HUES6 (cell line): ENCODE results near the gene FOXD1.

Experiments used
- H3K27ac ChIP-seq: 2 replicates; pipeline ENCODE4 v1.7.0; 2013; ENCODE audit warnings: low read depth, mild to moderate bottlenecking, low read length, inconsistent platforms
- H3K27me3 ChIP-seq: 2 replicates; pipeline ENCODE4 v1.6.1; 2013; ENCODE audit warnings: low read length; ENCODE audit not compliant: control insufficient read depth, insufficient read depth
- H3K36me3 ChIP-seq: 2 replicates; pipeline ENCODE4 v1.6.1; 2013; ENCODE audit warnings: low read length; ENCODE audit not compliant: control insufficient read depth, insufficient read depth
- H3K4me1 ChIP-seq: 2 replicates; pipeline ENCODE4 v1.6.1; 2013; ENCODE audit warnings: low read length; ENCODE audit not compliant: control insufficient read depth, insufficient read depth
- H3K4me3 ChIP-seq: 2 replicates; pipeline ENCODE4 v1.5.1; 2013; ENCODE audit warnings: low read depth, low read length
- H3K9ac ChIP-seq: one replicate; pipeline ENCODE4 v1.6.1; 2013; ENCODE audit warnings: mild to moderate bottlenecking, low read length
- H3K9me3 ChIP-seq: 2 replicates; pipeline ENCODE4 v1.6.1; 2013; ENCODE audit warnings: low read depth, low read length; ENCODE audit not compliant: control insufficient read depth, insufficient read depth

The FOXD1 gene

DNA sequence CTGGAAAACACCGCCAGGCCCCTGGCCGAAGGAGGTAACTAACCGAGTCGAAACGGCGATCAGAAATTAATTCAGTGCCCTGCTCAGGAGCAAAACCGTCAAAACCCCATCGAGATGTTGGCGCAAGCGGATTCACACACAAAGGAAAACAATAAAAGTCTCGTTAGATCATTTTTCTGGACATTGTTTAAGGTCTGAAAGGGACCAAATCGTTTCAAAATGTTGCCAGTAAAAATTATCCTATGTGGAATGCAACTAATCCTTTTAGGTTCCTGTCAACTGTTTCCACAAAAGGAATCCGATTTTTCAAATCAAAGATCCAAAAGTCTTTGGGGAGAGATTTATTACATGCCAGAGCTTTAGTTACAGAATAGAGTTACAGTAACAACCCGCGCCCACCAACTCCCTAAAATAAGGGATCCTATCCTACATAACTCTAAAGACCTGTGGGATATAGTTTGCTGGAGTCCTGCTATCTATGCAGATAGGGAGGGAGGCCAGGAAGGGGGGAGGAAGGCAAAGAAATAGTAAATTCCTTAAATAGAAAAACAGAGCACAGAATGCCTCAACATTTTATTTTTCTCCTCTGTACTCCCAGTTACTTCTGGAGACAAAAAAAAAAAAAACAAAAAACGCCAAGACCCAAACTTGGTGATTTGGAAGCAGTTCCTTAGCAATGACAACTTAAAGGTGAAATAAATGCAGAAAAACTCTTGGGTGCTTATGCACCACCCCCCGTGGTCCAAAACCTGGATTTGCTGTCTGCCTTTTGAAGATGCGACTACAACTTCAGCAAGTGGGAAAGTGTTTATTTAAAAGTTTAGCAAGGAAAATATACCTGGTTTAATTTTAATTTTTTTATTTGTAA lies 10.6 kb downstream of the FOXD1 start:
- H3K4me1 ChIP-seq: peaks cover 21% of the 10 kb centered on the region
- H3K27ac ChIP-seq: no peak overlapping the region
- H3K9me3 ChIP-seq: no peaks in the 10 kb centered on the region
- H3K9ac ChIP-seq: peak overlapping the region; percentile 65
- no peaks in the 10 kb centered on the region for H3K36me3 ChIP-seq
- peaks cover 99% of the 10 kb centered on the region for H3K27me3 ChIP-seq
- peak overlapping the region; percentile 63 for H3K4me3 ChIP-seq

DNA sequence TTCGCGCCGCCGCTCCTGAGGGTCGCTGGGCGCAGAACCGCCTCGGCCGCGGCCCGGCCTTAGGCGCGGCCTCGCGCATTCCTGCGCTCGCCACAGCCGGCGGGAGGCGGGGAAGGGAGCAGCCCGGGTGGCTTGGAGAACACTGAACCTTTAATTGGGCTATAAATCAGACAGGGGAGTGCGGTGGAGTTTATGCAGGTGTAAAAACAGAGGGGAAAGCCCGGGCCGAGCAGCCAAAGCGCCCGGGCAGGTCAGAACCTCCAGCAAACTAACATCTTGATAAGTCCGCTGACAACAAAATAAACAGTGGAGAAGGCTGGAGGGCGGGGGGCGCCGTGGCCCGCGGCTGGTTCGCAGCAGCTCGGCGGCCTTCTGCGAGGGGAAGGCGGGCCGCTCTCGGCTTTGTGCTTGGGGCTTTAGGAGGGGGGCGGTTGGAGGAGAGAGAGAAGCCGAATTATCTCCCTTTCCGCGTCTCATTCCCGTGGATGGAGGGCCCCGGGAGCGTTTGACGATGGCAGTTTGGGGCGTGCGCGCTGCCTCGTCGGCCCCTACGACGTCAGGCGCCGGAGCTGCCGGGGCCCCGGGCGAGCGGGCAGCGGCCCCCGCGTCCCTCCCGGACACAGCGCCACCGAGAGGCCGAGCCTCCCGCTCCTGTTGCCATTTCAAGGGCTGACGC lies 11.3 kb downstream of the FOXD1 start:
- Histone ChIP-seq H3K36me3 (no peaks in the 10 kb centered on the region), H3K9ac (peak overlapping the region; percentile 78), H3K27ac (peak overlapping the region; percentile 29; the same call in 1 of the 2 replicates), H3K27me3 (peaks cover 97% of the 10 kb centered on the region), H3K4me3 (peak overlapping the region; percentile 63), H3K4me1 (peaks cover 21% of the 10 kb centered on the region), H3K9me3 (no peaks in the 10 kb centered on the region)

DNA sequence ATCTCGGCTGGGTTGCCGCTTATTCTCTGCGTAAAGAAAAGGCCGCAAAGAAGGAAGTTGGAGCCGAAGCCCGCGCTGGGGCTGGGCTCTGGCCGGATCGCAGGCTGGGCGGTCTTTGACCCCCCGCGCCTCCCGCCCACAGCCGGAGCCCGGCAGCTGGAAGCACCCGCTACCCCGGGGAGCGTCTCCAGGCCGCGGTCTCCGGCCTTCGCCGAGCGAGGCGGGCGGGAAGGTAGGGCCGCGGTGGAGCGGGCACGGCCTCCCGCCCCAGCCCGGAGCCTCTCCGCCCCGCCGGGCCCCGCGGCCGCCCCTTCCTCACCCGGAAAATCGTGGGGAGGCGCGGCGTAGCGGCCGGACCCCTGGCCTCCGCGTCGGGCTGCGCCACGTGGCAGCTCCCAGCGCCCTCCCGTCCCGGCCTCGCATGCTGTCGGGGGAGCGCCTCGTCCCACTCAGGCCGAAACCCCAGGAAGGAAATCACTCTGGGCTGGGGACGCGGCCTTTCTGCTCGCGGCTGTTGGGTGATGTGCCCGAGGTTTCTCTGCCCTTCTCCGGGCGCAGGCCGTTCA lies 12.0 kb downstream of the FOXD1 start:
- H3K36me3 ChIP-seq: no peaks in the 10 kb centered on the region
- H3K4me1 ChIP-seq: peaks cover 21% of the 10 kb centered on the region
- no peak overlapping the region for H3K27ac ChIP-seq
- peak overlapping the region; percentile 63 for H3K4me3 ChIP-seq
- H3K9ac ChIP-seq: peak overlapping the region; percentile 78
- no peaks in the 10 kb centered on the region for H3K9me3 ChIP-seq
- peaks cover 94% of the 10 kb centered on the region for H3K27me3 ChIP-seq

DNA sequence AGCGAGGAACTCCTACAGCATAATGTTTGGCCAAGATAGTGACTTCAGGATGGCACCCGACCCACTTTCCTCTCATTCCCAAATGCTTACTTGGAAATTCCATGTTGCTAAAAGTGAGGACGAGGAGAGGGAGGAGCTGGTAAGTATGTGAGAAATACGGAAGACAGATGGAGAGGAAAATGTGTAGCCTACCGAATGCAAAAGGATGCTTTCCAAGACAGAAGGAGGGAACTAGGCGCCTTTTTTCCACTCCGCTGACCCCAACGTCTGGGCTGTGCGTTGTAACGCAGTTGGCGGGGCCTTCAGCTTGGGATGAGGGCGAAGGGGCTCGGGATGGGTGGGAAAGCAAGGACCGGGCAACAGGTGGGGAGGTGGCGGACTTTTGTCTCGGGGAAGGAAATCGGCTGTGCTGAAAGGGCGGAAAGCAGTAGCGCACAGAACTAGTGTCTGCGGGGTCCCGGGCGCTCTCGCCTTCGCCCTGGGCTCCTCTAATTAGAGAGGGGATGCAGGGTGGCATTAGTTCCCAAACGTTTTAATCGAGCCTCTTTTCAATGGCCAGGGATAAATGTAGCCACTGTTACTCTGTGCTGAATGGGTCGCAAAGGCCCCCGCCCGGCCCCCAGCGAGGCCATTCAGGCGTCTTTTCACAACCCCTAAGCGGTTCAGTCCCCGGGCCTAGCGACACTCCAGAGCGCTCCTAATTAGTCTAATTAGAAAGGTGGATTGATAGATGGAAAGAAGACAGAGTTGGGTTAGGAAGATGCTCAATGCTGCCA lies 12.6 kb downstream of the FOXD1 start:
- Histone ChIP-seq H3K4me1 (peaks cover 21% of the 10 kb centered on the region), H3K4me3 (peak overlapping the region; percentile 63), H3K36me3 (no peaks in the 10 kb centered on the region), H3K9me3 (no peaks in the 10 kb centered on the region), H3K9ac (peak overlapping the region; percentile 78), H3K27ac (no peak overlapping the region), H3K27me3 (peaks cover 87% of the 10 kb centered on the region)

DNA sequence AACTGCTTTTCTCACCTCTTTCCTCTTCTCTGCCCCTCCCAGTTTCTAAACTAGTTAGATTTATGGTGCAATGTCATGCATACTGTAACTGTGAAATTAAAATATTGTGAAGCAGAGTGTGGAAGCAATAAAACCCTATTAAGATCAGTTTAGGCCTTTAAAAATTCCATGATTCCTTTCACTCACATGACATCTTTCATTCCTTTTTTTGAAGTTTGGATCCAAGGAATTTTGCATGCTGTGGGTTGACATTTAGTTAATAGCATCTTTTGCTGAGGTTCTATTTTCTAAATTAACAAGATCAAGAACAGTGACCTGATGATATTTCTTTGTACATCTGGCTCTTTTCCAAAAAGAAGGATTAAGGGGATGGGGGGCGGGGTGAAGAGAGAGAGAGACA lies 13.7 kb downstream of the FOXD1 start:
- Histone ChIP-seq H3K4me1 (peaks cover 21% of the 10 kb centered on the region), H3K9me3 (no peaks in the 10 kb centered on the region), H3K9ac (no peak overlapping the region), H3K36me3 (no peaks in the 10 kb centered on the region), H3K27me3 (peaks cover 81% of the 10 kb centered on the region), H3K27ac (no peak overlapping the region), H3K4me3 (no peak overlapping the region)

DNA sequence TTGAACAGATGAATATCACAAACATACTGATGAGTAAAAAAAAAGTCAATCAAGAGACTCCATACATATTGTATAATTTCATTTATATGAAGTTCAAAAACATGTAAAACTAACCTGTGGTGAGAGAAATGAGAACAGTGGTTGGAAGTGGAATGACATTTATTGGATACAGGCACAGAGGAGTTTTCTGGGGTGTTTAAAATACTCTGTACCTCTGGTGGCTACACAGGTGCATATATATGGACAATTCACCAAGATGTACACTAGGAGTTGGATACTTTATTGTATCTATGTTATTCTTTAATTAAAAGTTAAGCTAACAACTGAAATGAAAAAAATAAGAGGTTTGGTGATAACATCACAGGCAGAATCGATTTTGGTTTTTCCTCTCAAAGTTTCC lies 14.1 kb downstream of the FOXD1 start:
- no peak overlapping the region for H3K27ac ChIP-seq
- no peaks in the 10 kb centered on the region for H3K9me3 ChIP-seq
- no peak overlapping the region for H3K9ac ChIP-seq
- peaks cover 77% of the 10 kb centered on the region for H3K27me3 ChIP-seq
- H3K36me3 ChIP-seq: no peaks in the 10 kb centered on the region
- no peak overlapping the region for H3K4me3 ChIP-seq
- H3K4me1 ChIP-seq: peaks cover 21% of the 10 kb centered on the region

DNA sequence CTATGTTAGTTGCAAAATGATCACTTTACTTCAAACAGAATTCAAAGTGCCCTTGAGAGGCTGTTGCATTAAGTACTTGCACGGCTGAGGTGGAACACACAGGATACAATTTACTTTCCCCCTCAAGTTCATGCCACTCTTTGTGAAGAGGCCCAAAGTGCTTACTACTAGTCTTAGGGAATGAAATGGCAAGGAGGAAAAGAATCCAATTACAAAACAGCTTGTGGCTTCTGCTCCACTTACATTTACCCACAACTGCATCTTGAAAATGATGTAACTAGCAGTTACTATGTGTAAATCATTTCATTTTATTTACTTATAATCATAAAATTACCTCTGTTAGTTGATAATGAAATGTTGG lies 14.6 kb downstream of the FOXD1 start:
- Histone ChIP-seq H3K36me3 (no peaks in the 10 kb centered on the region), H3K27ac (no peak overlapping the region), H3K4me1 (peaks cover 21% of the 10 kb centered on the region), H3K27me3 (peaks cover 72% of the 10 kb centered on the region), H3K4me3 (no peak overlapping the region), H3K9me3 (no peaks in the 10 kb centered on the region), H3K9ac (no peak overlapping the region)

DNA sequence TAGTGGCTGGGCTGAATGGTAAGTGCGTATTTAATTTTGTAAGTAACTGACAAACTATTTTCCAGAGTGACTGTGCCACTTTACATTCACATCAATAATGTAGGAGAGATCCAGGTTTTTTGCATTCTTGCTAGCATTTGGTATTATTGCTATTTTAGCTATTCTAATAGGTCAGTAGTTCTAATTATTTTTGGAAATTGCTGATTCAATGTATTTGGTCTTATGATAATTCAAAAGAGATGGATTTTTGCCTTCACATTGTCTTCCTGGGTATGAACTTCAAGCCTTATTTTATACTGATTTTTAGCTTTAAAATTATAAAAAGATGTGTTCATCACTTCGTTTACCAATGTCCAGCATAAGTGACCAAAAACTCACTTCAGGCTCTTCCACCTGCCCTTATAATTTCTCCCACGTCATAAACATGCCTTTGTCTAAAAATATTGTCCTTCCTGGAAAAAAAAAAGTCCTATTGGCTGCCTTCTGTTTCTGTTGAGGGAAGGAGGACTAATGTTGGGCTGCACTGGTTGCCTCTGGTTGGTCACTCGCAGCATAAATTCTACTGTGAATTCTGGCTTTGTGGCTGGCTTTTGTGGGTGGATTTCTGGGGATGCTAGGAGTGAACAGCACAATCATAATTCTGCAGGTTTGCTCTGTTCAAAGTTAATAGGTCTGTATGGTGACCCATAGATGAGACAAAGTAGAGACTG lies 15.2 kb downstream of the FOXD1 start:
- H3K27ac ChIP-seq: no peak overlapping the region
- H3K9ac ChIP-seq: no peak overlapping the region
- H3K4me3 ChIP-seq: no peak overlapping the region
- H3K9me3 ChIP-seq: no peaks in the 10 kb centered on the region
- H3K36me3 ChIP-seq: no peaks in the 10 kb centered on the region
- H3K27me3 ChIP-seq: peaks cover 66% of the 10 kb centered on the region
- H3K4me1 ChIP-seq: peaks cover 17% of the 10 kb centered on the region

DNA sequence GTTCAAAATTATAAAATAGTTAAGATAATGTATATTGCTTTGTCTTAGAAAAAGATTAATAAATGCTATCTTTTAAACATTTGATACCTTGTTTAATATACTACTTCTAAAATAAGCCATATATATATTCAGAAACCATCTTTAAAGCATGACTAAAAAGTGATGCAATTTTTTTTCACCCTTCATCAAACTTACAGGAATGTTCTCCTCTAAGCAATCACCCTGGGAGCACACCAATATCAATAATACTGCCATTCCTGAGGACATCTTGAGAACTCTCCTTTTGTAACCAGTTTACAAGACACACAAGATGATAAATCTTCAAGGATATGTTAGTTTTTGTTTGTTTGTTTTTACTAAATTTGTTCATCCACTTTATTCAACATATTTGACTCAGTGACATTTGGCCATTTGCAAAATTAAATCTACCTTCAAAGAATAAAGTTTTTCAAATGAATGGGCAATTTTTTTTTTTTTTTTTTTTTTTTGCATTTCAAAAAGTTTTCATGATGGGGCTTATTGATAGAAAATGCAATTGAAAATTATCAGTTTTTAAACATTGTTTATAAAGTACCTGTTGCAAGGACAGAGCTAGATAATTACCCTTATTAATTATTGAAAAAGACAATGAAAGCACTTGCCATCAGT lies 17.2 kb downstream of the FOXD1 start:
- H3K4me1 ChIP-seq: peaks cover 9% of the 10 kb centered on the region
- no peak overlapping the region for H3K9ac ChIP-seq
- H3K4me3 ChIP-seq: no peak overlapping the region
- H3K36me3 ChIP-seq: no peaks in the 10 kb centered on the region
- peaks cover 51% of the 10 kb centered on the region for H3K27me3 ChIP-seq
- no peak overlapping the region for H3K27ac ChIP-seq
- no peaks in the 10 kb centered on the region for H3K9me3 ChIP-seq

DNA sequence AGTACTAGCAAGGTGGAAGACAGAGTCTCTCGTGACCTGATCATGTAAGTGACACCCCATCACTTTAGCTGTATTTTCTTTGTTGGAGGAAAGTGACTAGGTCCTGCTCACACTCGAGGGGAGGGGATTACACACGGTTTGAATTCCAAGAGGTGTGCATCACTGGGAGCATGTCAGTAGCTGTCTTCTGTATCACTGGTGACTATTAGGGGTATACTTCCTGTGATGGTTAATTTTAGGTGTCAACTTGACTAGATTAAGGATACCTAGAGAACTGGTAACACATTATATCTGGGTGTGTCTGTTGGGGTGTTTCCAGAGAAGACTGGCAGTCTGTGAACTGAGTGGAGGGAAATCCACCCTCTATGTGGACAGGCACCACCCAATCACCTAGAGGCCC lies 22.5 kb downstream of the FOXD1 start:
- Histone ChIP-seq H3K9me3 (peaks cover 5% of the 10 kb centered on the region; the same call in 1 of the 2 replicates), H3K9ac (no peak overlapping the region), H3K27ac (no peak overlapping the region), H3K4me1 (no peaks in the 10 kb centered on the region), H3K36me3 (no peaks in the 10 kb centered on the region), H3K4me3 (no peak overlapping the region), H3K27me3 (peaks cover 53% of the 10 kb centered on the region)
